NCI-H187 (cell line): ENCODE measurements around the gene ATAD5.
"Not testable (repeated sequence)": the region's sequence is repeated elsewhere in the genome, so short reads cannot be mapped to it uniquely, and the experiment has no call there.

Source experiments
- DNase-seq, 2 experiments: peaks; one replicate each; lab custom pipeline; 2025; lab: John Stamatoyannopoulos, UW

Gene ATAD5, protein sequence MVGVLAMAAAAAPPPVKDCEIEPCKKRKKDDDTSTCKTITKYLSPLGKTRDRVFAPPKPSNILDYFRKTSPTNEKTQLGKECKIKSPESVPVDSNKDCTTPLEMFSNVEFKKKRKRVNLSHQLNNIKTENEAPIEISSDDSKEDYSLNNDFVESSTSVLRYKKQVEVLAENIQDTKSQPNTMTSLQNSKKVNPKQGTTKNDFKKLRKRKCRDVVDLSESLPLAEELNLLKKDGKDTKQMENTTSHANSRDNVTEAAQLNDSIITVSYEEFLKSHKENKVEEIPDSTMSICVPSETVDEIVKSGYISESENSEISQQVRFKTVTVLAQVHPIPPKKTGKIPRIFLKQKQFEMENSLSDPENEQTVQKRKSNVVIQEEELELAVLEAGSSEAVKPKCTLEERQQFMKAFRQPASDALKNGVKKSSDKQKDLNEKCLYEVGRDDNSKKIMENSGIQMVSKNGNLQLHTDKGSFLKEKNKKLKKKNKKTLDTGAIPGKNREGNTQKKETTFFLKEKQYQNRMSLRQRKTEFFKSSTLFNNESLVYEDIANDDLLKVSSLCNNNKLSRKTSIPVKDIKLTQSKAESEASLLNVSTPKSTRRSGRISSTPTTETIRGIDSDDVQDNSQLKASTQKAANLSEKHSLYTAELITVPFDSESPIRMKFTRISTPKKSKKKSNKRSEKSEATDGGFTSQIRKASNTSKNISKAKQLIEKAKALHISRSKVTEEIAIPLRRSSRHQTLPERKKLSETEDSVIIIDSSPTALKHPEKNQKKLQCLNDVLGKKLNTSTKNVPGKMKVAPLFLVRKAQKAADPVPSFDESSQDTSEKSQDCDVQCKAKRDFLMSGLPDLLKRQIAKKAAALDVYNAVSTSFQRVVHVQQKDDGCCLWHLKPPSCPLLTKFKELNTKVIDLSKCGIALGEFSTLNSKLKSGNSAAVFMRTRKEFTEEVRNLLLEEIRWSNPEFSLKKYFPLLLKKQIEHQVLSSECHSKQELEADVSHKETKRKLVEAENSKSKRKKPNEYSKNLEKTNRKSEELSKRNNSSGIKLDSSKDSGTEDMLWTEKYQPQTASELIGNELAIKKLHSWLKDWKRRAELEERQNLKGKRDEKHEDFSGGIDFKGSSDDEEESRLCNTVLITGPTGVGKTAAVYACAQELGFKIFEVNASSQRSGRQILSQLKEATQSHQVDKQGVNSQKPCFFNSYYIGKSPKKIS (N-terminal part only)

DNA sequence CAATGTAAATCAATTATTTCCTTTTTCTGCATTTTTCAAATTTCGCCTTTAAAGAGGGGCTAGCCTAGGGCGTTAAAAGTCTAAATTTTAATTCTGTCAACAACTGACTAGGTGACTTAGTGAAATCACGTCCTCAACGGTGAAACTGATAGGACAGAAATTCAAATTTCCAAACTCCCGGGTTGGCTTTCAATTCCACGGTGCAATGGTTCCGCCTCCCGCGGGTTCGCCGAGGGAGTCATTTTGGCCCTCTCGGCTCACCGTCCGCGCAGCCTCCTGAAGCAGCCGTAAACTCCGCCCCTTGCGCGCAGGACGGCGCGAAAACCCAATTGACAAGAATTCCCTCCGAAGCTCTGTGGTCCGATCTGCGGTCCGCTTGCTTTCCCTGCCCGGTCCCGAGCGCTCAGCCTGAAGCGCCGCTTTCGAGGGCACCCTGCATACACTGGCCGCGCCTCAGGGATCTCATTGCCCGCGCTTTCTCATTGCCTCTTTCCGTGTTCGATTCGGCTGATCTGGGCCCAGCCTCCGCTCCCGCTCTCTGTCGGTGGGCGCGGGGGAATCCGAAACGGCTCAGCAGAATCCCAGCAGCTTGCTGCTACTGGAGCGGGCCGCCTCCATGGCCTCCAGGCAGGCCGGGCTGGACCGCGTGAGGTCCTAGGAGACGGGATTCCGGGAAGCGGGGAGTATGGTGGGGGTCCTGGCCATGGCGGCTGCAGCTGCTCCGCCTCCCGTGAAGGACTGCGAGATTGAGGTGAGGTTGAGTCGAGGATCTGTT lies at the start of gene ATAD5:
TSS of gene ATAD5 (plus strand) at position 304 of the 775 bp plus-strand sequence. CDS start at position 686, 382 bp downstream.
- peak; percentile 70 to 81 for DNase-seq

DNA sequence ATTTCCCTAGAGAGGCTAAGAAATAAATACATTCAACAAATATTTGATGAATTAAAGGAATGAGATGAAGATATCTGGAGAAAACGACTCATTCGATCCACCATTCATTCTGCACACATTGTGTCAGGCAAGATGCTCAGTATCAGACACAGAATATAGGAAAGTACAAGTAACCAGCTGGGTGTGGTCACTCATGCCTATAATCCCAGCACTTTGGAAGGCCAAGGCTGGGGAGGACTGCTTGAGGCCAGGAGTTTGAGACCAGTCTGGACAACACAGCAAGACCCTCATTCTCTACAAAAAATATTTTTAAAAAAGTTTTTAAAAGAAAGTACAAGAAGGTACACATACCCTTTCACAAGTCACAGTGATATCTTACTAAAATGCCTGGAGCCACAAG lies 49.6 kb upstream of the ATAD5 start:
- DNase-seq = no peak

DNA sequence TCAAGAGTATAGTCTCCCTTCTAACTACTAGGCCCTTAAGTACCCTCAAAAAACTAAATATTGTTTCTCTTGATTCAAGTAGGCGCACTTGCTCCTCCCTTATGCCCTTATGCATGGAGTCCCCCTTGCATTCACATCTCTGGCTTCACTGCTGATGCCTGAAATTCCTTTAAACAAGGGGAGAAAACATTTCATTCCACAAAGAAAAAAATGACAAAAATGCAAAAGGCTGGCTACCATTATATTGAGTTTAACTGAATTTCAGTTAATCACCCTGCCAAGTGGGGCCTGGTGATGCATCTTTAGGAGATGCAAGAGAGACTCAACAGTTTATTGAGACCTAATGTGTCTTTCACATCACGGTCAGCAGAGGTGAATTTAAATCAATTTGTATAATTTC lies 42.8 kb upstream of the ATAD5 start:
- DNase-seq = no peak

DNA sequence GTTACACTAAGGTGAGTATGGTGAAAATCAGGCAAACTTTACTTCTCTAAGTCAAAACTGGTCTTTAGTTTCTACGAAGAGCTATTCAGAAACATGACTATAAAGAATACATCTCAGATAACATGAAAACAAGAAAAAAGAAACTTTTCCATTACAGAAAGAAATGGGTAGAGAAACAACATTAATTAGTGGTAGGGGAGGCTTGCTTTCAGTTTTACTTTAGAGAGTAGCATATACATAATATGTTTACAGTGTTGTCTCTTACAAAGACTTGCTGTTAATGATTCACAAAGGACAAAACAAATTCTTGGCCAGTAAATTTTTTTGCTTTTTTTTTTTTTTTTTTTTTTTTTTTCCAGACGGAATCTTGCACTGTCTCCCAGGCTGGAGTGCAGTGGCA lies 41.5 kb upstream of the ATAD5 start:
- DNase-seq = no peak

DNA sequence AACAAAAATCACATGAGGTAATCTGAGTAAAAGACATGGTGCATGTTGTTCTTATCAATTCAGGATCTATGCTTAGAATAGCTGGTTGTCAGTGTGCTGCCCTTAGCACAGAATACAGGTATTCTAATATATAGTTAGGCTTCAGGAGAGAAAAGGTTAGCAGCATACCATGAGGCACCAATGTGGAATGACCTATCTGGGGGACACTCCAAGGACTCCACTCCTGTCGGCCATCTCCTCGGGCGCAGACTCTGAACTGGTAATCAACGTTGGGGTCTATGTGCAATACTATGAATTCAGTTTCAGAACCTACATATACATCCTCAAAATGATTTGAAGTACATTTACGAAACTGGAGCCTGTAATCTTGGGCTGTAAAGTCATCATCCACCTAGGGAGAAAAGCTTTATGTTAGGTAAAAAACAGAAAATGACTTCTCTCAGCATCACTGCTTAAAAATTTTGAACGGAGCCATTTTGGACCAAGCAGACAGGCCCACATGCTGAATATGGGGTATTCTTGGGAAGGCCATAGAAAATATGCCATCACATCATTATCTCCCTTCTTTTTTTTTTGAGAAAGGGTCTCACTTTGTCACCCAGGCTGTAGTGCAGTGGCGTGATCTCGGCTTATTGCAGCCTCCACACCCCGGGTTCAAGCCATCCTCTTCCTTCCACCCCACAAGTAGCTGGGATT lies 38.3 kb upstream of the ATAD5 start:
- no peak for DNase-seq

DNA sequence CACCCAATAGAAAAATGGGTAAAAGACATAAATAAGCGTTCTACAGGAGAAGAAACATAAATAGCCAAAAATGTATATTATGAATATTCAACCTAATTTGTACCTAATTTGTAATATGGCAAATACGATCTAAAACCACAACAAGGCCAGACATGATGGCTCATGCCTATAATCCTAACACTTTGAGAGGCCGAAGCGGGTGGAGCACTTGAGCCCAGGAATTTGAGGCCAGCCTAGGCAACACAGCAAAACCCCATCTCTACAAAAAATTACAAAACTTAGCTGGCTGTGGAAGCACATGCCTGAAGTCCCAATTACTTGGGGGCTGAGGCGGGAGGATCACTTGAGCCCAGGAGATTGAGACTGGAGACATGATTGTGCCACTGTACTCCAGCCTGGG lies 37.4 kb upstream of the ATAD5 start:
- DNase-seq = no peak

DNA sequence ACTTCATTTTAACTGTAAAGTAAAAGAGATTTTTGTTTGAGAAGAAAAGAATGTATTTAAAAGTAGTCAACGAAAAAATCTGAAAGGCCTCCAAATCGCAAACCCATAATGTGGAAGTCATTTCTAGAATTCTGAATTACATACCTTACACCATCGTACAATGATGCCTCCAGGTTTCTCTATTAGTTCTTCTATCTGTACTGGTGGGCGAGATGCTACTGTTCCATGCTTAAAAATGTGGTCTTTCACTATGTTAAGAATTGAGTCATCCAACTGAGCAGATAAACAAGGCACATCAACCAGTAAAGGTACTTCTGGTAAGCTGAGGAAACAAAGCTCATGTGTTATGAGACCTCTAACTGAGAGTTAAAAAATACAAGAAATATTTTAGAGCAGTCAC lies 35.8 kb upstream of the ATAD5 start:
- no peak for DNase-seq

DNA sequence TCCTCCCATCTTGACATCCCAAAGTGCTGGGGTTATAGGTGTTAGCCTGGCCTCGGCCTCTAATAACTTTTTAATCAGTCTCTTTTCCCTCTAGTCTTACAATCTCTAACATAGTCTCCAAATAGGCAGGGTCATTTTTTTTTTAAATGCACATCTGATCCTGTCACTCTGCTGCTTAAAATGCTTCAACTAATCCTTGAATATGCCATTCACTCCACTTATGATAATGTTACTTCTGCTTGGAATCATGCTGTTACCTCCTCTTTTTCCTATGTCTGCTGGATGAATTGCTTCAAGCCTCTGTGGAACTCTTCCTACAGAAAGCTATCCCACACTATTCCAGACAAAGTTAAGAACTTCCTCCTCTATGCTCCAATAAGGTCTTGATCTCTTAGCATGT lies 30.1 kb upstream of the ATAD5 start:
- no peak for DNase-seq

DNA sequence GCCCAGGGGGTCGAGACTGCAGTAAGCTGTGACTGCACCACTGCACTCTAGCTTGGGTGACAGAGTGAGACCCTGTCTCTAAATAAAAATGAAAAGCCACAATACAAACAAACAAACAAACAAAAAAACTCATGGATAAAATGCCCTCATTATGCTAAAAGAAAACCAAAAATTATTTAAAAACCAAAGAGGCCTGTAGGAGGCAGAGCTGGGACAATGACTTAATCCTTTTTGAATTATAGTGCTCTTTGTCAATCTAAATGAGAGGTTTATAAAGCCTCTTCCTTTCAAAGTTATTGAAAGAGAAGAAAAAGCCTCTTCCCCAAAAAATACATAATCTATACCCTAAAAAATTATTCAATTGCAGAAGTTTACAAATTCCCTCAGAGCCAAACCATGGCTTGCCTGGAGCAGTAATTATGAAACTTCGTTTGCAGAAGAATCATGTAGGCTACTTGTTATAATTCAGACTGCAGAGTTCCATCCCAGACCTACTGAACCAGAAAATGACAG lies 25.8 kb upstream of the ATAD5 start:
- DNase-seq = no peak

DNA sequence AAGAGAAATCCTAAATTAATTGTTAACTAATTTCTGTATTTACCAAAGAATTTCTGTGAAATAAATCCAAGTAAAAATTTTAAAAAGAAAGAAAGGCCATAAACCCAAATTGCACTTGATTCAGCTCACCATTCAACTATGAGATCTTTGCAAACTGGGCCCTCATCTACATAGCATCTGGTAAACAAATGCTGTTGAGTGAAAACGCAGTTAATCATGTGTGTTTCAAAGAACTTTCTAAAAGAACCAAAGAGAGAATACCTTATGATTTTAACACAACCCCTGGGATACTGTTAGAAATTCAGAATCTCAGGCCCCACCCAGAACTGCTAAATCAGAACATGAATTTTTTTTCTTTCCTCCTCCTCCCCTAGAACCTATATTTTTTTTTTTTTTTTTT lies 23.9 kb upstream of the ATAD5 start:
- no peak for DNase-seq

DNA sequence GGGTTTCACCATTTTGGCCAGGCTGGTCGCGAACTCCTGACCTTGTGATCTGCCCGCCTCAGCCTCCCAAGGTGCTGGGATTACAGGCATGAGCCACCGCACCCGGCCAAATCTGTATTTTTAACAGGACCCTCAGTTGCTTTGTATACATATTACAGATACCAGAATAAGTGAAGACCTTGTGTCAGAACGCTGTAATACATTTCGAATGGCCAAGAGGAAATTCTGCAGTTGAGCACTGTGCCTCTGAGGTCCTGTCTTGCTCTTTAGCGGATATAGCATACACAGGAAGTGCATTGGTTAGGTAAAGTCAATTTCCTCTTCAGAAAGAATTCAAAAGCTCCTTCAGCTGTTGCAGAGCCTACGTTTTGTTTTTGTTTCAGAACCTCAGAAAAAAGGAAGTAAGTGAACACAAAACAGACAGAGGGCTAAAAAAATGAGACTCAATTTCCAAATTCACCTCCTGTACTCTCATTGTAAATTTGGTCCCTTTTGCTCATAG lies 22.9 kb upstream of the ATAD5 start:
- no peak for DNase-seq

DNA sequence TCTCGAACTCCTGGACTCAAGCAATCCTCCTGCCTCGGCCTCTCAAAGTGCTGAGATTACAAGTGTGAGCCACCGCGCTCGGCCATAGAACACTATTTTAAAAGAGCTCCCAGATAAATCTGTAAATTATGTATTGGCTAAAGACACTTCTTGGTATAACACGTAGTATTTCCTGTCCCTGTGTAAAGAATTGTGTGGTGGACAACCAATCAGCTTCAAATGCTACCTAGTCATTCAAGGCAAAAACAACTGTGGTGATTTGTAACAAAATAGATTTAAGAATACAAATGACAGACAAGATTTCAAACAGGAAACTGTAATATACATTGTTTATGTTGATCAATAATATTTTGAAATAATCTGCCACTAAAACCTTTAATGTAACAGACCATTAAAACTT lies 21.9 kb upstream of the ATAD5 start:
- DNase-seq = no peak

DNA sequence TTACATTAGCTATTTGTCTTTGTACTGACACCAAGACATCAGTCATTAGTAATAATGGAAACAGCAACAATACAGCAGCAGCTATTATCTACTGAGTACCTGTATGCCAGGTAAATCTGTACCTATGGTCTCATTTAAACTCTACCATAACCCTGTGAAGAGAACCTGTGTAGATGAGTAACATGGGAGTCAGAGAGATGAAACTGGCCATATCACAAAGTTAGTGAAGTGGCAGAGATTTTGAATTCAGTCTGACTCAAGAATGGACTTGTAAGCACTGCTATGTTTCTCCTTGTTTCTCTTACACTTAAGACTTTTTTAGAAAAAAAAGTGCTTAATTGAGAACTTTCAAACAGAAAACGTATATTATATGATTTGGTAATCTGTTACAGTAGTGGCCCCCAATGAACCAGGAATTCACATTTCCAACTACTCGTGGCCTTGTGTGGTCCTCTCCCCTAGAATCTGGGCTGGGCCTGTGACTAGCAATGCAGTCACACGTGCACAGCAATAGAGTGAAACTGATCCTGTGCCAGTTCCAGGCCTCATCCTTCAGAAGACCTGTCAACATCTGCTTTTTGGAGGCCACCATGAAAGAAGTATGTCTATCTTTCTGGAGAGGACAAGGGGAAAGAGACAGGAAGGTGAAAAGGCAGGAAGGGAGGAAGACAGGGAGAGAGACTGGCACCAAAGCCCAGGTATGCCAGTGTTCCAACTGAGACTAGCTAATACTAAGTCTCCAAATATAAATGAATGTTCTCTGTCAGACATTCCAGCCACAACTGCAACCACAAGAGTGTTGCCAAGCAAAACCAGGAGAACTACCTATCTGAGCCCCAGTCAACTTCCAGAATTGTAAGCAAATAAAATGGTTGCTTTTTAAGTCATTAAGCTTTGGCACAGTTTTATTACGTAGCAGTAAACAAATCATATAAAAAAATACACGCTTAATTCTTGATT lies 19.3 kb upstream of the ATAD5 start:
- DNase-seq = no peak

DNA sequence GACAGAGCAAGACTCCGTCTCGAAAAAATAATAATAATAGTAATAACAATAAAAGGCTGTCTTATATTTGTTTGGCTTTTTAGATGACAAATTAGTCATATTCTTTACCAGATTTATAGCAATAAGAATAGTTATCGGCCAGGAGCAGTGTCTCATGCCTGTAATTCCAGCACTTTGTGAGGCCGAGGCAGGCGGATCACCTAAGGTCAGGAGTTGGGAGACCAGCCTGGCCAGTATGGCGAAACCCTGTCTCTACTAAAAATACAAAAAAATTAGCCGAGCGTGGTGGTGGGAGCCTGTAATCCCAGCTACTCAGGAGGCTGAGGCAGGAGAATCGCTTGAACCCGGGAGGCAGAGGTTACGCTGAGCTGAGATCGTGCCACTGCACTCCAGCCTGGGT lies 17.5 kb upstream of the ATAD5 start:
- not testable (repeated sequence) for DNase-seq

DNA sequence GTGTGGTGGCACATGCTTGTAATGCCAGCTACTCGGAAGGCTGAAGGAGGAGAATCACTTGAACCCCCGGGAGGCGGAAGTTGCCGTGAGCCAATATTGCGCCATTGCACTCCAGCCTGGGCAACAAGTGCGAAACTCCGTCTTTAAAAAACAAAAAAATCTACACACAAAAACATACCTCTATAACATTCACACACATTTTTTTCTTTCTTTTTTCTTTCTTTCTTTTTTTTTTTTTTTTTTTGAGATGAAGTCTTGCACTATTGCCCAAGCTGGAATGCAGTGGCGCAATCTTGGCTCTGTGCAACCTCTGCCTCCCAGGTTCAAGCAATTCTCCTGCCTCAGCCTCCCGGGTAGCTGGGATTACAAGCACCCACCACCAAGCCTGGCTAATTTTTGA lies 16.9 kb upstream of the ATAD5 start:
- DNase-seq = not testable (repeated sequence)

DNA sequence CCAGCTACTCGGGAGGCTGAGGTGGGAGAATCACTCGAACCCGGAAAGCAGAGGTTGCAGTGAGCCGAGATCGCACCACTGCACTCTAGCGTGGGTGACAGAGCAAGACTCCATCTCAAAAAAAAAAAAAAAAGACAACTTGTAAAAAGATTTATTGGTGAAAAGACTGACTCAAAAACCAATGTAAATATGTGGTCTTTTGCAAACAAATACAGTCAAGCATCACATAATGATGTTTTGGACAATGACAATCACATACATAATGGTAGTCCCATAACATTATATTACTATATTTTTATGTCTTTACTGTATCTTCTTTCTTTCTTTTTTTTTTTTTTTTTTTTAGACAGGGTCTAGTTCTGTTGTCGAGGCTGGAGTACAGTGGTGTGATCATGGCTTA lies 15.6 kb upstream of the ATAD5 start:
- DNase-seq = no peak

DNA sequence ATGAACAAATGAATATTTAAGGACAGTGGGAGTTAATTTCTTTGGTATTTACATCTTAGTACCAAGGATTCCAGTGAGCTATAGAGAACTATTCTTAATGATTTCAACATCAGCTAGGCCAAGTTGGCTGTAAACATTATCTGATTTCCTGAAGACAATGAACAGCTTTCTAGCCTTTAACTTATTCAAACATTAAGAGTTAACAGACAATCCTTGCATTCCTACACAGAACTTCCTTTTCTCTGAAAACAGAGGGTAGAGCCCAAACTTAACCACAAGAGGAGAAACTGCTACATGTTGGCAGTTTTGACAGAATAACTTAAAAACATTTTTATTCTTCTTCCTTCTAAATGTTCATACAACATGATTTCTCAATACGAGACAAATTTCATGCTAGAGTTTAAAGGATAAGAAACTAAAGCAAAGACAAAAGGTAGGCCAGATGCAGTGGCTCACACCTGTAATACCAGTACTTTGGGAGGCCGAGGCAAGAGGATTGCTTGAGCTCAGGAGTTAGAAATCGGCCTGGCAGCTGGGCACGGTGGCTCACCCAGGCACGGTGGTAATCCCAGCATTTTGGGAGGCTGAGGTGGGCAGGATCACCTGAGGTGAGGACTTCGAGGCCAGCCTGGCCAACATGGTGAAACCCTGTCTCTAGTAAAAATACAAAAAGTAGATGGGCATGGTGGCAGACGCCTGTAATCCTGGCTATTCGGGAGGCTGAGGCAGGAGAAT lies 11.6 kb upstream of the ATAD5 start:
- no peak for DNase-seq

DNA sequence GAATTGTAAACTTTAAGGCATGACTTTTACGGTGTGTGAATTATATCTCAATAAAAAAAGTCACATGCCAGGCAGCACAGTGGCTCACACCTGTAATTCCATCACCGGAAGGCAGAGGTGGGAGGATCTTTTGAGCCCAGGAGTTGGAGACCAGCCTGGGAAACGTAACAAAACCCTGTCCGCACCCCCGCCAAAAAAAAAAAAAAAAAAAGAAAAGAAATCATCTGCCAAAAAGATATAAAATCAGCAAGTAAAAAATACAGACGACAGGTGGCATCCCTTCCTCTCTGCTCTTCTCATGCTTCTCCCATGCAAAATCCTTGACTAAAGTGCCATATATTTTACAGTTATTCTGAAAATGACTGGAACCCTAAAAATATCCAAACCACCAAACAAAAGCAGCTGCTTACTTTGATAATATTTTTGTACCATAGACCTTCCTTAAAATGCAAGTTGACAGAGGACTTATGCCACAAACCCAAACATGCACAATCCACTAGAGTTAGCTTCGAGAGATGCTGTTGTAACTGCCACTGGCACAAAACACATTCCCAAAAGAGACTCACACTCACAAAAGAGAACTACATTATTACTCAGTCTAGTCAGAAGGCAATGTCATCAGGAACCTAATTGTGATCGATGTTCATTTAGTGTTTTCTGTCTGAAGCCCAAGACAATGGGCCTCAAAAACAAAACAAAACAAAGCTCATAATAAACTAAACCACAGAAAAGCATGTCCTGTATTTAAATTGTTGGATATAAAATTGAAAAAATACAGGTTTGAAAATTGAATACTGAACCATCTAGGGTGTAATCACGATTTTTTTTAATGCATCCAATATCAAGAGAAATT lies 9.7 kb upstream of the ATAD5 start:
- no peak for DNase-seq
